ENCODE measurements around the gene SIN3A.
A peak's percentile ranks its signal among the peaks of the same experiment; 100 is the strongest.
"Not testable (repeated sequence)": the region's sequence is repeated elsewhere in the genome, so short reads cannot be mapped to it uniquely, and the experiment has no call there.

SIN3A gene

GRCh38 chr15:75356006-75356405 is 95.5 kb downstream of the SIN3A start:
- no peak for DNase-seq (ENCODE audit: low spot score)

GRCh38 chr15:75355369-75355768 is 96.1 kb downstream of the SIN3A start:
- DNase-seq (ENCODE audit: low spot score) = no peak

- no peak for DNase-seq (ENCODE audit: low spot score)
Measured at GRCh38 chr15:75354454-75354853, 97.0 kb downstream of the SIN3A start.

GRCh38 chr15:75353604-75354003 is 97.9 kb downstream of the SIN3A start:
- no peak for DNase-seq (ENCODE audit: low spot score)

GRCh38 chr15:75352186-75353080 is 99.1 kb downstream of the SIN3A start:
- no peak for DNase-seq (ENCODE audit: low spot score)

- DNase-seq (ENCODE audit: low spot score) = no peak
Measured at GRCh38 chr15:75350601-75351361, 100.7 kb downstream of the SIN3A start.

GRCh38 chr15:75349851-75350588 is 101.5 kb downstream of the SIN3A start:
- DNase-seq (ENCODE audit: low spot score) = no peak

- DNase-seq (ENCODE audit: low spot score) = not testable (repeated sequence)
Measured at GRCh38 chr15:75349351-75349669, 102.2 kb downstream of the SIN3A start.

- DNase-seq (ENCODE audit: low spot score) = no peak
Measured at GRCh38 chr15:75348562-75349350, 102.7 kb downstream of the SIN3A start.

GRCh38 chr15:75348034-75348561 is 103.4 kb downstream of the SIN3A start:
- peak; percentile 53 for DNase-seq (ENCODE audit: low spot score)

GRCh38 chr15:75347222-75348033 is 104.1 kb downstream of the SIN3A start:
- DNase-seq (ENCODE audit: low spot score) = peak; percentile 71

- DNase-seq (ENCODE audit: low spot score) = no peak
Measured at GRCh38 chr15:75346796-75347221, 104.7 kb downstream of the SIN3A start, which contains the start of gene NEIL1. Gene NEIL1 (plus strand): TSS chr15:75347039. CDS start chr15:75348906, 1,867 bp downstream.

GRCh38 chr15:75343953-75344352 is 107.5 kb downstream of the SIN3A start:
- not testable (repeated sequence) for DNase-seq (ENCODE audit: low spot score)

GRCh38 chr15:75342221-75342620 is 109.3 kb downstream of the SIN3A start:
- DNase-seq (ENCODE audit: low spot score) = no peak

- DNase-seq (ENCODE audit: low spot score) = no peak
Measured at GRCh38 chr15:75339531-75340240, 111.8 kb downstream of the SIN3A start.

GRCh38 chr15:75338661-75339240 is 112.7 kb downstream of the SIN3A start:
- no peak for DNase-seq (ENCODE audit: low spot score)

- peak; percentile 89 for DNase-seq (ENCODE audit: low spot score)
Measured at GRCh38 chr15:75335705-75336355, 115.7 kb downstream of the SIN3A start, which contains the start of gene COMMD4. Gene COMMD4 (plus strand): TSS chr15:75336063. CDS start chr15:75336090, 27 bp downstream.

GRCh38 chr15:75335313-75335704 is 116.2 kb downstream of the SIN3A start:
- DNase-seq (ENCODE audit: low spot score) = no peak

All from AG20443 (cell line).